NCI-H2107 treated with DMSO at 0.1 percent for 48 hours (cell line): ENCODE results near the gene AGAP1.

Experiments
- DNase-seq: peaks from one replicate; lab custom pipeline; 2025; ENCODE audit not compliant: unreplicated experiment; lab: John Stamatoyannopoulos, UW

AGAP1 gene

DNA sequence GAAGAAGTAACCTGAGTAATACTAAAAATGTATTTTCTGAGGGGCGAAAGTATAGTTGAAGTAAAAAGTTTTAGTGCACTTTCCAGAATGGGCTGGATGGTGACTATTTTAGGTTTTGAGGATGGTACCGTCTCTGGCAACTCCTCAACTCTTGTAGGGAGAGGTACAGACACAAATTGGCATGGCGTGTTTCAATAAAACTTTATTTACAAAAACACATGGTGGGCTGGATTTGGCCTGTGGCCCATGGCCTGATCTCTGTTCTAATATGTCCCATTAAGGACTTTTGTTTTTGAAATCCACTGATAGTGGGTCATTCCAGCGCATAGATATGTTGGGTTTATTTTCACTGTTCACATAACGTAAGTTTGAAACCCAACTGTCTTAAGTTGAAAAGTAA is 132.8 kb downstream of the AGAP1 start:
- no peak for DNase-seq

DNA sequence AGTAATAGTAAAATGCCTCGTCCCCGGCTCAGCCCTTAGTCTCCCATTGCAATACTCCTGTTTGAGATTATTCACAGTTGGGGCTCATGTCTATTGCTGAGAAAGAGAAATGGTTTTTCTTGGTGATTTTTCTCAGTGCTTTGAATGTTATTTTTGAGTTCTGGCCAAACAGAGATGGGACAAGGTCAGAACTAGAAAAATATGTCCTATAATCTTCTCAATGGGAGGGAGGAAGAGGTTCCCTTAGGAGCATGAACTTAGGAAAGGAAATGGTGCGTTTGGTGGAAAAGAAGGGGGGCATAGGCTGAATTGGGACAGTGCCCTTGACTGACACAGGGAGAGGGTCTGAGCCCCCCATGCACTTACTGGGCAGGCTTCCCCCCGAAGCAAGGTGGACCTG is 133.8 kb downstream of the AGAP1 start:
- no peak for DNase-seq

DNA sequence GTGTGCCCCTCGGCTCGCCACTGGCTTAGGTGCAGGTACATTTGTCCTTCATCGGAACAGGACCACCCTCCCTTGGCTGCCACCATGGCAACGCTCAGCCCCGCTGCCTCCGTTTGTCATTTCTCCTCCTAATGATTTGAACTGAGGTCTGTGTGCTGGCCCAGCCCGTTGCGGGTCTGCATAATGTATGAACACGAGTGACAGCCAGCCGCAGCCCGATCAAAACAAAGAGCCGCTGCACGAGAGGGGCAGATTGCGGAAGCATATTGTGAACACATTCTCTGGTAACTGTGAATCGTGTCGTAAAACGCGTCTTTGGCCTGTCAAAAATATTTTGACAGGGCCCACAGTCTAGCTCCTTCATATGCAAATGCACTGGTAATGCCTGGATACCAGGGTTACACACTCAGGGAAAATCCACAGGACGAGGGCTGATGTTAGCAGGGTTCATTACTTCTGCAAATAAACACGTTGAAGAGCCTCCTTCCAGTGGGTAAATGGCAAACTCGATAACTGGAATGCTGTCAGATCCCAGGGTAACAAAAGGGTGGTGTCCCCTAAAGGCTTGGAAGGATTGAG is 137.0 kb downstream of the AGAP1 start:
- no peak for DNase-seq

DNA sequence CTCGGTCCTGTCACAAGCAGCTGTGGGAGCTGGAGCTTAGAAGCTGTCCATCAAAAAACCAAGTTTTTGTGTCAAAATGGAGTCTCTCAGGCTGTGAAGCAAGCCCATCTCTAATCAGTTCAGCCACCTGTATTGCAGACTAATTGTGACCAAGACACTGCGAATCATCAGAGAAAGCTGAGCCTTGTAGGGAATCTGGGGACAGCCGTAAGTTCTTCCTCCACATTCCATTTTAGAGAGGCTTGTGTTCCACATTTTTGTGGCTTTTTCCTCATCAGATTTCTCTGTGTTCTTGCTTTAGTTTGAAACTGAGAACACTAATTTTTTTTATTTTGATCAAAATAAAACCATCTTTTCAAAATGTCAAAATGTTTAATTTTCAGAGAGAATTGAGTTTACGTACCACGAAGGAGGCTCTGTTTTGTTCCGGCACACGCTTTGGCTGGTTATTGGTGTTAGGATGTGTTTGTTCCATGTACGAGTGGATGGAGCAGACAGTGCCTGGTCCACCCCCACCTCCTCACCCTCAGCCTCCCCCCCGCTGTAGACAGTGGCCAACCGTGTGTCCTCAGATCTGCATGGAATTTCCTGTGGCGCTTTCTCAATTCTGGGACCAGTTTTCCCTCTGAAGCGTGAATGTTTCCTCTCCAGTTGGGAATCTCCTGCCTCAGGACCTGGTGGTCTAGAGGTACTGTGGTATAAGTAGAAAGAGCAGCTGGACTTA is 140.8 kb downstream of the AGAP1 start:
- no peak for DNase-seq

DNA sequence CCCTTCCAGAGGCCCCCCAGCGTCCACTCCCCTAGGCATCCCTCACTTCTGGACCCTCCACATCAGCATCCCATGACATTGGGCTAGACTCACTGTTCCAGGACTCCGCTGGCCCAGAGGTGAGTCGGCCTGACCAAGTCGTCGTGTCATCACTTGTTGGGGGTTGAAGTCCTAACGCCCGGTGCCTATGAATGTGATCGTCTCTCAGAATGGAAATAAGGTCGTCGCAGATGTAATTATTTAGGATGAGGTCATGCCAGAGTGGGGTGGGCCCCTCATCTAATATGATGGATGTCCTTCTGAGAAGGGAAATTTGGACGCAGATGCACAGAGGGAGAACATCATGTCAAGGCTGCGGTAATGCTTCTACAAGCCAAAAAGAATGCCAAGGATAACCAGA is 142.7 kb downstream of the AGAP1 start:
- DNase-seq: no peak

DNA sequence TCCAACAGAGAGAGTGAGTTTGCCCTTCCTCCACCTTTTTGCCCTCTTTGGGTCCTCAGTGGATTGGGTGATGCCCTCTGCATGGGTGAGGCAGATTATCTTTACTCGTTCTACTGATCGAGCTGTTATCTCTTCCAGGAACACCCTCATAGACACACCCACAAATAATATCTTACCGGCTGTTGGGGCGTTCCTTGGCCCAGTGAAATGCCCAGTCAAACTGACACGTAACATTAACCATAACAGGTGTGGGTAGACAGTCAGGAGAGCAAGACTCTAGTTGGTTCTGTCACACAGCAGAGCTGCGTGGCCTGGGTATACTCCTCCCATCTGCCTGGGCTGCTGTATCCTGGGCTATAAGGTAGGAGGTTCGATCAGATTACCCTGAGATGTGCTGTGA is 144.1 kb downstream of the AGAP1 start:
- no peak for DNase-seq

DNA sequence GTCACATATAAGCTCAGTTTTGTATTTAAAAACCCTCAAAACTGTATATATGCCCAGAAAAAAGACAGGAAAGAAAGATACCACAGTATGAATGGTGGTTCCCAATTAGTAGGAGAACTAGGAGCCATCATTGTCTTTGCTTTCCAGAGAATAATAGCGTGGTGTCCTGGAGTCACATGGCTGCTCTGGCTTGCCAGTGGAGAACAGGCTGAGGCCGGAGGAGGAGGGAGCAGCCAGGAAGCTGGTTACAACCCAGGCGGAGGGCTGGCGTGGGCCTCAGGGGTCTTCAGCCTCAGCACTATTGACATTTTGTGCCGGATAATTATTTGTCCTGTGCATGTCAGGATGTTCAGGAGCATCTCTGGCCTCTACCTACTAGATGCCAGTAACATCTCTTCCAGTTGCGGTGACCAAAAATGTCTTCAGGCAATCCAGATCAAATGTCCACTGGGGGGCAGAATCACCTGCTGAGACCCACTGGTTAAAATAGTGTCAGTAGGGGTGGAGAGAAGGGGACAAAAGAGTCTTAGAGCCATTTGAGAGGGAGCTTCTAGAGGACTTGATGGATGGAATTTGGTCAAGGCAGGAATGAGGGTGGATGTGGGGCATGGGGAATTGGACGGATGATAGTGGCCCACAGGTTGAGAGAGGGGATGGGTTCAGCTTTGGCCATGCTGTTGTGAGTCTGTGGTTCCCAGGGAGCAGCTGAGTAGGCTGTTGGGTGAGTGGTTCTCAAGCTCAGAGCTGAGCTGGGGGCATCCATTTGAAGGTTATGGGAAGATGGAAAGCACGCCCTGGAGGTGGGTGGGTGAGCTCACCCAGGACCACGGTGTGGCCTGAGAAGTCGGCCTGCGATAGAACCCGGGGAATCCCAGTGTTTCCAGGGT is 144.9 kb downstream of the AGAP1 start:
- DNase-seq: no peak

DNA sequence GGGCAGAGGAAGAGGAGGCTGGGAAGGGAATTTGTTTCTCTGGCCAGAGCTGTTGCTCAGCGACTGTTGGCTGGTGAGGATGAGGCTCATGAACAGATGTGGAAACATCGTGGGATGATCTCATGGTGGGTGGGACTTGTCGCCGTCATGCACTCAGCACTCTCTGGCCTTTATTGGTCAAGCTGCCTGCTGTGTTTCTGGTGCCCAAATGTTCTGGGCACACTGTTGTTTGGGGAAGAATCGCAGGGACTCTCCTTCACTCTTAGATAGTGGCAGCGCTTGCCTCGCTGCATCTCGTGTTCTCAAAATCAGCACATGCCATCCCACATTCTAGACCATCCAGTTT is 145.6 kb downstream of the AGAP1 start:
- DNase-seq: no peak

DNA sequence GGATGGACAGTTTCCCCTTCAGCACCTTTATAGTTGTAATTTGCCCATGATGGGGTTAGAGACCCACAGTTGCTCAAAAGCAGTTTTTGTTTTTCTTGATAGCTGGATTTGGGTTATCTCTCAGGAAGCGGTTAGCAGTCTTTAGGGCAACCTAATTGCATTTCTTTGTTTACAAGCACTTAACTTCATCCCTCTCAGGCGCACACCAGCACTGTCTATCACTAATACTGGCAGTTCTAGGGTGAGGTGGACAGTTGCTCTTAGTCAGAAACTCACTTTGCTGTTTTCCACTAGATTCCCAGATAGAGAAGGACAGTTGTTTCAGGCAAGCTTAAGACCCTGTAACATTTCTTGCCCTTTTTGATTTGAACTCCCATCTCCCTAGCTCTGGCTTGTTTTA is 146.0 kb downstream of the AGAP1 start:
- no peak for DNase-seq

DNA sequence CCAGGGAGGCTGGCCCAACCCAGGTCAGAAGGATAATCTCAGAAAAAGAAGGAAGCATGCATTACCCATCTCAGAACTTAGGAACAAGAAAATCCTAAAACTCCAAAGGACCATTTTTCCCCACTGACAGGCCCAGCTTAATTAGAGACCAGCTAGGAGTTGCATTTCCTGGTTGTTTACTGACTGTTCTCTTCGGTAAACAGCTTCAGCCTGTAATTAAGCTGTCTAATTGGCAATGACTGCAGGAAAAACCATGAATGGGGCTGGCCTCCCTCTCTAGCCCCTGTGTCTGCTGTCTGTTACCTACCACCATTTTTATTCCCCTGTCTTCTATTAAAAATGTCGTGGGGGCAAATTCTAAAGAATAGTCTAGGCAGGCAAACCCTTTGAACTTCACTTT is 146.5 kb downstream of the AGAP1 start:
- no peak for DNase-seq

DNA sequence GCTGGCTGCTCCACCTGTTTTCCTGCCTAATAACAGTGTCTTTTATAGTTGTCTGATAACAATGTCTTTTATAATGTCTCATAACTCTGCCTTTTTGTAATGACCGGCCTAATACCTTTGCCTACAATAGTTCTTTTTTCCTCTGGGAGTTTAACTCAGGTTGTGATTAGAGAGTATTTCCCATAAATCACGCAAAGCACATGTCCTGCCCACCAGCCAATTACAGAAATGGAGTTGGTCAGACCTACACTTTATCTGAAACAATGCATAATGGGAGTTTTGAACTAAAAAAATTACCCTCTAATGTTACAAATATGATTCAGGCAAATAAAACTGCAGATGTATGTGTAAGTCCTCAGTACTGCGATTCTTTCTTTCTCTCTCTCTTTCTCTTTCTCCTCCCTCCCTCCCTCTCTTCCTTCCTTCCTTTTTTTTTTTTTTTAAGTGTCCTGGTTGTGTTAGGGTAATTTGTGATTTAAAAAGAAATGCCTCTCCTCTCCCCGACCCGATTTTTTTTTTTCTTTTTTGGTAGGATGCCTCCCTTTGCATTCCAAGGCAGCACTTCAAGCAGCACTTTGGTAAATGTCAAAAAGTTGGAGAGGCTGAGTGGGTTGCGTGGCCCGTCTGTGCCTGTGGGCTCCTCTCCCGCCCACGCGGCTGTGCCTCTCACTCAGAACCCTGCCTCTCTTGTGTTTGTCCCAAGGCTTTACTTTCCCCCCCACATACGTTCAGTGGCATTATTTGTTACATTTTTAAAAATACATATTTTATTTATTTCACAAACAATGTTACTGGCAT is 147.3 kb downstream of the AGAP1 start:
- no peak for DNase-seq

DNA sequence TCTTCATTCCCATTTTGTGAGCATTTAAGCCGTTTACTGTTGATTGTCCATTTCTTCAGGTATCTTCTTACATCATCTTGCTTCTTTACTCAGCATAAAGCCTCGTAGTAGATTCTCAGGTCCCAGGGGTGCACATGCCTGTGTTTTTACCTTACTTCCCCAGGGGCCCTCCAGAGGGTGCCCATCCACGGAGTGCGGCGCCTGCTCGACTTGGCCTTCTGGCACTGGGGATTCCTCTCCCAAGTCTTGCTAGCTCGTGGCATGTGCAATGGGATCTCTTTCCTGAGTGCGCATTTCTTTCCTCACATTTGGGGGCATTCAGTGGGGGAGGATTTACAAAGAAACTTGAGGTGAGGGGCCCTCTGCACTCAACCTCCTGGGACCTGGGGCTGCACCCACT is 148.1 kb downstream of the AGAP1 start:
- no peak for DNase-seq

DNA sequence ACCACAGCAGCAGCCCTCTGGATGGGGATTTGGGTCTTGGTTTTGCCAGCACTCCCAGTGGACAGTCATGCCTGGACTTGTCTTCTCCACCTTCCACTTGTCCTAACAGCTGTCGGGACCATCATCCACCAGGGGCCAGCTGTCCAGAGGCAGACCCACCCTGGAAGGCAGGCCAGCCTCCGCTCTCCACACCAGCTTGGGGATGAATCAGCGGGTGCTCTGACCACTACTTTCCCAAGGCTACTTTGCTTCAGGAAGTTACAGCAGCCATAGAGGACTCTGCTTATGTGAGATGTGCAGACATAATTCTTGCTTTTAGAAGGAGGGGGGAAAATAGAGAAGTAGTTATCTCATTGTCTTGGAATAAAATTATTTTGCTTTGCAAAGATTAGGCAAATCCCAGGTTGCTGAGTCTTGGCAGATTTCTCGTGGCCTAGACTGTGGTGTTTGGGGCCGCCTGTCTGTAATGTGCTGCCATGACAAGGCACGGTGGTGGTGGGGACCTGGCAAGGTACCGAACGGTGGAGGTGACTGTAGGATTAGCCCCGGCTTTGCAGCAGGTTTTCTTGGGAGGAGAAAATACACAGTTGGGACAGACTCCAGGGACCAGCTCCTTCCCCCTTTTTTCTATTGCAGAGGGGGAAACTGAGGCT is 148.7 kb downstream of the AGAP1 start:
- no peak for DNase-seq

DNA sequence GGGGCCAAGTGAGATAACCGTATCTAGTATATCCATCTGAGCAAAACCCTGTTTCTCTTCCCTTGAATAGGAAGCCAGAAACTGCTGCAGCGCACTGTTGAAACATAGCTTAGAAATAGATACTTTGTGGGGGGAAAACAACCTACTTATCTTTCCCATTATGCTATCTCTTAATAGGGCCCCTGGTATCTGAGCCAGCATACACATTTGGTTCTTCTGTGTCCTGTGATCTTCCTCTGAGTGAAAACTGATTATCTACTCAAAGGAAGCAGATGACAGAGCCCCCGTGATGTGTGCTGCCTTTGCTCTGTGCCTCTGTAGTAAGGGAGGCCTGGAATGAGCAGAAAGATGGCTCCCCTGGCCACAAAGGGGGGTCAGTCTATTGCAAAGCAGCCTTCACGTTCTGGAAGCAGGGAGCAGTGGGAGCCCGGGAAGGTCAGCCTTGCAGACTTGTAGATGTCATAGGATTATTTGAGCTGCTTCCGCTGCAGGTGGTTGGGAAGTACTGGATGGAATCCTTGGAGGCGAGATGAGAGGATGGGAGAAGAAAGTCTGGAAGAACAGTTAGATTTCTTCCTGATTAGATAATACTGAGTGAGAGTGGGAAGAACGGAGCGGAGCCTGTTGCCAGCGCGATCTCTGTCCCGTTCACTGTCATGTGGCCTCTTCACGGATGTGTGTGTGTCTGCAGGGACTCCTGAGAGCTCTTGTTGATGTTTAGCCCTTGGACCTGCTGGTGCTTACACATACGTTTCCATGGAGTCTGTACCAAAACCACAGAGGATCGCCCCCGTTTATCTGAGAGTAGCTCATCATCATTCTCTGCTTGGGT is 150.1 kb downstream of the AGAP1 start:
- no peak for DNase-seq

DNA sequence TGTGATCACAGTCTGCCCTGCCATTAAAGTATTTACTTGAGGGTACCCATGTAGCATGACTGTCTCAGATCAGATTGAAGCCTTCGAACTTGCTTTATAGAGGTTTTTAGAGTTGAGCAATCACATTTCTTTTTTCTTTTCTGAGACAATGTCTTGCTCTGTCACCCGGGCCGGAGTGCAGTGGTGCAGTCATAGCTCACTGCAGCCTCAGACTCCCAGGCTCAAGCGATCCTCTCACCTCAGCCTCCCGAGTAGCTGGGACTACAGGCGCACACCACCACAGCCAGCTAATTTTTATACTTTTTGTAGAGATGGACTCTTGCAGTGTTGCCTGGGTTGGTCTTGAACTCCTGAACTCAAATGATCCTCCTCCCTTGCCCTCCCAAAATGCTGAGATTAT is 153.4 kb downstream of the AGAP1 start:
- no peak for DNase-seq

DNA sequence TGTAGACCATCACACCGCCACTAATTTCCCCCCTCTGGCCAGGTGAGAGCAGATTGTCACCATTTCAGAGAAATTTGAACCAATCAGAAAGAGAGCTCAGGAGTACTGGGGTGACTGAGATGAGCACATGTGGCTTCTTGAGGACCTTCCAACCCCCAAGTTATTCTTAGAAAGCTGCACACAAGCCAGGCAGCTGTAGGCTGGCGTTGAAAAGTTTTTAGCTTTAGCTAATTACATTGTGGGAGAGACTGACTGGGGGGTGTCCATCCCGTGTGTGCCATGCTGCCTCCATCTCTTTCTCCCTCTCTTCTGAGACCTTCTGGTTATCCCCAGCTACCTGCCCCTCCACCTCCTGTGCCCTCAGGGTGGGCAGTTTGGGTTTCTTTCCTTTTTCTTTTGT is 154.0 kb downstream of the AGAP1 start:
- DNase-seq: no peak

DNA sequence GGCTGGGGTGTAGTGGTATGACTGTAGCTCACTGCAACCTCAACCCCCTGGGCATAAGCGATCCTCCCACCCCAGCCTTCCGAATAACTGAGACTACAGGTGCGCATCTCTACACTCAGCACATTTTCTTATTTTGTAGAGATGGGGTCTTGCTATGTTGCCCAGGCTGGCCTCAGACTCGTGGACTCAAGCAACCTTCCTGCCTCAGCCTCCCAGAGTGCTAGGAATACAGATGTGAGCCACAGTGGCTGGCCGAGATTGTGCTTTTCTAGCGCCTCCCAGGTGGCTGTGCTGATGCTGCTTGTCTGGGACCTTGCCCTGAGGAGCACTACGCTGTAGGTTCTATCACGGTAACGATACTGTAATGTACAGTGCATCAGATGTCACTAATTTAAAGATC is 155.6 kb downstream of the AGAP1 start:
- no peak for DNase-seq

DNA sequence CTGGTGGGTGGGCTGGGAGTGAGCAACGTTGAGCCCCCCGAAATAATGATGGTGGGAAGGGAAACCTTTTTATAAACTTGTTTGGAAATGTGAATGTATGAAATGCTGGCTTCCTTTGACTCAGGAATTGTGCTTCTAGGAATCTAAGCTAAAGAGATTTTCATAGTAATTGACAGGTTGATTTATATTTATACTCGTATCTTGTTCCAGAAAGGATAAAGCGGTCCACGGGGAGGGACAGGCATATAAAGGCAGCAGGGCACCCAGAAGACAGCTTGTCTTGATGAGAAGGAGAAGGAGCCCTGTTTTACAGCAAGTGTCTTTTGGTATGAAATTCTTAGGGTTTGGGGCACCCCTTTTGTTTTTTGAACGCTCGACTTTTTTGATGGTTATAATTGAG is 157.8 kb downstream of the AGAP1 start:
- DNase-seq: no peak

DNA sequence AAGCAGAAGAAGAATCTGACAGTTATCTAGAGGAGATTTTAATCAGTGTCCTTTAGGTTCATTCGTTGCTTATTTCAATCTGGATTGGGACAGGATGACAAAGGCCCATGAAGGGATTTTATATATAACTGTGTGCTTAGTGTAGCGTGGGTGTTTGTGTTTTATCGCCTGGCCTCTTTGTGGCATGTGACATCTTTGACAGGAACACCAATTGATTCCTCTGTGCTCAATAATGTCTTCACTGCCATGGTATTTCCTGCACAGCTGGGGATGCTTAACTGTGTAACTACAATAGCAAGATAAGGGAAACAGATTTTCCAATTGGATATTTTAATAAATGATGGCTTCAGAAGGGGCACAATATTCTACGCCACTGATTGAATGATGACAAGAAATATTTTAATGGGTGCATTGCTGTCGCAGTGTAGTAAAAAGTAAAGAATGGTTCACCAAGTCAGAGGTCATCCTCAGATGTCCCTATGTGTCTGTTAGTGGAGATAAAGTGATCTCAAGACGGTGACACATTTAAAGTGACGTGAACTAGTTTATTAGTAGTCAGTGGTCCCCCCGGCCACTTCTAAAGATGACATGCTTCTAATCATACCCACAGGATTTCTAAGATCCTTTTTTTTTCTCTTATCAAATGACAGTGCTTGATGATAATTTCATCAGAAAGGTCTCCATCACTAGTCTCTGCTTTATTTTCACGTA is 160.4 kb downstream of the AGAP1 start:
- no peak for DNase-seq
